NB4 (cell line): ENCODE measurements around the gene WDFY4.

ENCODE experiments used
- MYC ChIP-seq: IDR thresholded peaks from 2 replicates; pipeline ENCODE4 v1.6.1; 2011; ENCODE audit warnings: low read depth, low read length
- POLR2A ChIP-seq: IDR thresholded peaks from 2 replicates; pipeline ENCODE4 v1.6.1; 2011; ENCODE audit warnings: mild to moderate bottlenecking; ENCODE audit not compliant: insufficient read length; ENCODE audit errors: extremely low read depth
- TF ChIP-seq, protein P1 (sequence below): IDR thresholded peaks from one replicate; pipeline ENCODE4 v1.5.1; 2012; ENCODE audit warnings: low read depth, low read length

GRCh38 chr10:48640326-48640725, 44.3 kb upstream of the WDFY4 start:
- TF ChIP-seq, protein P1, sequence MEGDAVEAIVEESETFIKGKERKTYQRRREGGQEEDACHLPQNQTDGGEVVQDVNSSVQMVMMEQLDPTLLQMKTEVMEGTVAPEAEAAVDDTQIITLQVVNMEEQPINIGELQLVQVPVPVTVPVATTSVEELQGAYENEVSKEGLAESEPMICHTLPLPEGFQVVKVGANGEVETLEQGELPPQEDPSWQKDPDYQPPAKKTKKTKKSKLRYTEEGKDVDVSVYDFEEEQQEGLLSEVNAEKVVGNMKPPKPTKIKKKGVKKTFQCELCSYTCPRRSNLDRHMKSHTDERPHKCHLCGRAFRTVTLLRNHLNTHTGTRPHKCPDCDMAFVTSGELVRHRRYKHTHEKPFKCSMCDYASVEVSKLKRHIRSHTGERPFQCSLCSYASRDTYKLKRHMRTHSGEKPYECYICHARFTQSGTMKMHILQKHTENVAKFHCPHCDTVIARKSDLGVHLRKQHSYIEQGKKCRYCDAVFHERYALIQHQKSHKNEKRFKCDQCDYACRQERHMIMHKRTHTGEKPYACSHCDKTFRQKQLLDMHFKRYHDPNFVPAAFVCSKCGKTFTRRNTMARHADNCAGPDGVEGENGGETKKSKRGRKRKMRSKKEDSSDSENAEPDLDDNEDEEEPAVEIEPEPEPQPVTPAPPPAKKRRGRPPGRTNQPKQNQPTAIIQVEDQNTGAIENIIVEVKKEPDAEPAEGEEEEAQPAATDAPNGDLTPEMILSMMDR: no peak
- no peak for TF ChIP-seq POLR2A
- TF ChIP-seq MYC: no peak
